GM20000 (cell line): ENCODE measurements around the gene KDM7A.

Experiments
- DNase-seq: peaks from one replicate; pipeline ENCODE4 v3.0.0; 2012; ENCODE audit warnings: low spot score
- CTCF ChIP-seq: IDR thresholded peaks from 2 replicates; pipeline ENCODE4 v1.5.1; 2012; ENCODE audit warnings: mild to moderate bottlenecking, control low read depth; ENCODE audit errors: extremely low read depth, missing control alignments

Gene KDM7A

GRCh38 chr7:140045697-140046096, 131.1 kb downstream of the KDM7A start:
- TF ChIP-seq CTCF: no peak
- DNase-seq: no peak

GRCh38 chr7:140044251-140044650, 132.5 kb downstream of the KDM7A start:
- TF ChIP-seq CTCF: no peak
- no peak for DNase-seq

- DNase-seq: no peak
- TF ChIP-seq CTCF: no peak
These were observed 134.5 kb downstream of the KDM7A start for GRCh38 chr7:140042386-140042670.

GRCh38 chr7:140041659-140042385, 135.0 kb downstream of the KDM7A start:
- no peak for DNase-seq
- TF ChIP-seq CTCF: no peak

- no peak for DNase-seq
- TF ChIP-seq CTCF: no peak
These were observed 136.9 kb downstream of the KDM7A start for GRCh38 chr7:140039896-140040295.

GRCh38 chr7:140039066-140039465, 137.7 kb downstream of the KDM7A start:
- no peak for DNase-seq
- no peak for TF ChIP-seq CTCF

- peak; percentile 19 for DNase-seq
These were observed 140.4 kb downstream of the KDM7A start for GRCh38 chr7:140036224-140036962.

More at GRCh38 chr7:140036224-140036962, 140.4 kb downstream of the KDM7A start:
- no peak for TF ChIP-seq CTCF
